ENCODE results near the gene PRDM8. TPM values are rescaled to one million over a fixed set of nuclear protein-coding genes. Genes with fewer than 3 reads are reported as not detected.

PRDM8 gene
- total RNA-seq, 2 experiments from 2014 or later, result not detected

- ChIA-PET CTCF (ENCODE audit: unreplicated experiment) (interaction anchor here (0.5 to 1.3 kb wide), 2 partner anchors 17 to 642 kb away, joined by 3 read pairs; no protein-coding TSS in a partner anchor), POLR2A (interaction anchor here (1.0 to 2.4 kb wide), 3 partner anchors 11 to 35 kb away, joined by 4 to 7 read pairs (median 5); no protein-coding TSS in a partner anchor)
- intact Hi-C loops (cut with micrococcal nuclease; ENCODE audit: unreplicated experiment), result loop anchor here (5.0 kb wide), 1 partner anchor 1267 kb away; no protein-coding TSS in a partner anchor
- no peak for DNase-seq (ENCODE audit: low spot score)
- Histone ChIP-seq H3K4me2 (ENCODE audit: low read length) (no peak overlapping the region), H4K20me1 (ENCODE audit: insufficient read depth, low read length) (no peaks in the 10 kb centered on the region), H3K79me2 (ENCODE audit: insufficient read depth, low read depth, low read length) (no peaks in the 10 kb centered on the region), H3K36me3 (ENCODE audit: insufficient read depth, low read length) (no peaks in the 10 kb centered on the region), H3K4me3 (ENCODE audit: low read depth, low read length, poor library complexity, severe bottlenecking) (no peak overlapping the region), H3K9me2 (ENCODE audit: insufficient read depth, low read length) (no peaks in the 10 kb centered on the region), H3K27ac (ENCODE audit: low read depth, low read length, poor library complexity, severe bottlenecking) (no peak overlapping the region), H2AFZ (ENCODE audit: low read length) (no peak overlapping the region), H3K4me1 (ENCODE audit: insufficient read depth, low read length, poor library complexity, severe bottlenecking) (no peaks in the 10 kb centered on the region), H3K9me3 (ENCODE audit: low read length) (no peaks in the 10 kb centered on the region)
- TF ChIP-seq CTCF (conservative IDR thresholded peaks at IDR 0.05; ENCODE audit: low read length) (no peak), EZH2phosphoT487 (IDR thresholded peaks at IDR 0.05; ENCODE audit: borderline replicate concordance, low read depth, low read length) (no peak)
- BruUV-seq (replicated peaks), result no TSS peak
Observed at GRCh38 chr4:80219301-80220025, 22.2 kb downstream of the PRDM8 start.

GRCh38 chr4:80220711-80221110 is 23.4 kb downstream of the PRDM8 start:
- H3K4me1 ChIP-seq (ENCODE audit: insufficient read depth, low read length, poor library complexity, severe bottlenecking), result no peaks in the 10 kb centered on the region
- ChIA-PET POLR2A (interaction anchor here (0.7 to 2.4 kb wide), 4 partner anchors 10 to 36 kb away, joined by 3 to 7 read pairs (median 4); no protein-coding TSS in a partner anchor), CTCF (ENCODE audit: unreplicated experiment) (interaction anchor here (1.3 kb wide), 1 partner anchor 18 kb away, joined by 3 read pairs; no protein-coding TSS in a partner anchor)
- H4K20me1 ChIP-seq (ENCODE audit: insufficient read depth, low read length), result no peaks in the 10 kb centered on the region
- no peak overlapping the region for H3K4me3 ChIP-seq (ENCODE audit: low read depth, low read length, poor library complexity, severe bottlenecking)
- H2AFZ ChIP-seq (ENCODE audit: low read length), result no peak overlapping the region
- no TSS peak for BruUV-seq (replicated peaks)
- H3K9me2 ChIP-seq (ENCODE audit: insufficient read depth, low read length), result no peaks in the 10 kb centered on the region
- H3K27ac ChIP-seq (ENCODE audit: low read depth, low read length, poor library complexity, severe bottlenecking), result no peak overlapping the region
- H3K4me2 ChIP-seq (ENCODE audit: low read length), result no peak overlapping the region
- intact Hi-C loops (cut with micrococcal nuclease; ENCODE audit: unreplicated experiment), result no loop called here
- TF ChIP-seq CTCF (conservative IDR thresholded peaks at IDR 0.05; ENCODE audit: low read length) (no peak), EZH2phosphoT487 (IDR thresholded peaks at IDR 0.05; ENCODE audit: borderline replicate concordance, low read depth, low read length) (no peak)
- no peaks in the 10 kb centered on the region for H3K9me3 ChIP-seq (ENCODE audit: low read length)
- no peaks in the 10 kb centered on the region for H3K79me2 ChIP-seq (ENCODE audit: insufficient read depth, low read depth, low read length)
- no peak for DNase-seq (ENCODE audit: low spot score)
- no peaks in the 10 kb centered on the region for H3K36me3 ChIP-seq (ENCODE audit: insufficient read depth, low read length)

GRCh38 chr4:80221161-80221560 is 23.9 kb downstream of the PRDM8 start:
- no peak overlapping the region for H3K27ac ChIP-seq (ENCODE audit: low read depth, low read length, poor library complexity, severe bottlenecking)
- CTCF ChIA-PET (ENCODE audit: unreplicated experiment), result no interaction called here
- no peaks in the 10 kb centered on the region for H3K36me3 ChIP-seq (ENCODE audit: insufficient read depth, low read length)
- BruUV-seq (replicated peaks), result no TSS peak
- H2AFZ ChIP-seq (ENCODE audit: low read length), result no peak overlapping the region
- no peaks in the 10 kb centered on the region for H3K4me1 ChIP-seq (ENCODE audit: insufficient read depth, low read length, poor library complexity, severe bottlenecking)
- no peaks in the 10 kb centered on the region for H3K9me3 ChIP-seq (ENCODE audit: low read length)
- no peaks in the 10 kb centered on the region for H3K79me2 ChIP-seq (ENCODE audit: insufficient read depth, low read depth, low read length)
- peak; percentile 7 for DNase-seq (ENCODE audit: low spot score)
- no peaks in the 10 kb centered on the region for H4K20me1 ChIP-seq (ENCODE audit: insufficient read depth, low read length)
- no peak overlapping the region for H3K4me3 ChIP-seq (ENCODE audit: low read depth, low read length, poor library complexity, severe bottlenecking)
- no peak overlapping the region for H3K4me2 ChIP-seq (ENCODE audit: low read length)
- POLR2A ChIA-PET, result interaction anchor here (0.6 to 2.4 kb wide), 3 partner anchors 10 to 23 kb away, joined by 3 to 7 read pairs (median 3); no protein-coding TSS in a partner anchor
- no peaks in the 10 kb centered on the region for H3K9me2 ChIP-seq (ENCODE audit: insufficient read depth, low read length)
- TF ChIP-seq EZH2phosphoT487 (IDR thresholded peaks at IDR 0.05; ENCODE audit: borderline replicate concordance, low read depth, low read length) (no peak), CTCF (conservative IDR thresholded peaks at IDR 0.05; ENCODE audit: low read length) (peak; percentile 71)
- intact Hi-C loops (cut with micrococcal nuclease; ENCODE audit: unreplicated experiment), result no loop called here
